ENCODE results near the gene CDK14. TPM values are rescaled to one million over a fixed set of nuclear protein-coding genes. Genes with fewer than 3 reads are reported as not detected.

The CDK14 gene
- total and polyA plus RNA-seq, 2 donors (not counting 1 experiment from before 2014, with no cell fraction given), result 23.6 to 41.1 TPM

- Histone ChIP-seq H3K27me3 (ENCODE audit: control insufficient read depth, insufficient read depth, low read length) (no peaks in the 10 kb centered on the region), H3K4me1 (ENCODE audit: control insufficient read depth, extremely low read depth, insufficient read depth, low read length) (no peaks in the 10 kb centered on the region), H3K36me3 (ENCODE audit: control insufficient read depth, insufficient read depth, low read length) (no peaks in the 10 kb centered on the region), H2AFZ (ENCODE audit: low read length) (no peak overlapping the region), H3K27ac (ENCODE audit: insufficient read depth, low read length) (no peak overlapping the region), H3K4me3 (replicated peaks in 1 of 4; ENCODE audit: control extremely low read depth in 1 of 4, insufficient read depth in 1 of 4, low read depth in 3 of 4, low read length in 4 of 4) (no peak overlapping the region), H3K79me2 (ENCODE audit: control insufficient read depth, insufficient read depth, low read length) (peaks cover 12% of the 10 kb centered on the region), H3K9ac (ENCODE audit: insufficient read depth, low read length) (no peak overlapping the region), H4K20me1 (ENCODE audit: control insufficient read depth, extremely low read depth, insufficient read depth, low read length) (no peaks in the 10 kb centered on the region), H3K9me3 (ENCODE audit: control insufficient read depth, insufficient read depth, low read depth, low read length) (no peaks in the 10 kb centered on the region), H3K4me2 (ENCODE audit: extremely low read depth, insufficient read depth, low read length) (no peak overlapping the region)
- TF ChIP-seq EZH2 (IDR thresholded peaks at IDR 0.05; ENCODE audit: low read length, missing control alignments) (no peak), CTCF (conservative IDR thresholded peaks at IDR 0.05 in 1 of 2, IDR thresholded peaks at IDR 0.05 in 1 of 2; ENCODE audit: low read depth in 1 of 2, low read length in 2 of 2) (no peak)
- DNase-seq (ENCODE audit: low read depth in 2 of 2), result no peak
These were observed 72.9 kb downstream of the CDK14 start for GRCh38 chr7:90668992-90669391.

- no peak overlapping the region for H2AFZ ChIP-seq (ENCODE audit: low read length)
- H3K27ac ChIP-seq (ENCODE audit: insufficient read depth, low read length), result no peak overlapping the region
- H3K4me3 ChIP-seq (replicated peaks in 1 of 4; ENCODE audit: control extremely low read depth in 1 of 4, insufficient read depth in 1 of 4, low read depth in 3 of 4, low read length in 4 of 4), result no peak overlapping the region
- H3K9me3 ChIP-seq (ENCODE audit: control insufficient read depth, insufficient read depth, low read depth, low read length), result no peaks in the 10 kb centered on the region
- no peak overlapping the region for H3K9ac ChIP-seq (ENCODE audit: insufficient read depth, low read length)
- TF ChIP-seq CTCF (conservative IDR thresholded peaks at IDR 0.05 in 1 of 2, IDR thresholded peaks at IDR 0.05 in 1 of 2; ENCODE audit: low read depth in 1 of 2, low read length in 2 of 2) (no peak), EZH2 (IDR thresholded peaks at IDR 0.05; ENCODE audit: low read length, missing control alignments) (no peak)
- H4K20me1 ChIP-seq (ENCODE audit: control insufficient read depth, extremely low read depth, insufficient read depth, low read length), result no peaks in the 10 kb centered on the region
- H3K79me2 ChIP-seq (ENCODE audit: control insufficient read depth, insufficient read depth, low read length), result peaks cover 13% of the 10 kb centered on the region
- no peak overlapping the region for H3K4me2 ChIP-seq (ENCODE audit: extremely low read depth, insufficient read depth, low read length)
- H3K4me1 ChIP-seq (ENCODE audit: control insufficient read depth, extremely low read depth, insufficient read depth, low read length), result no peaks in the 10 kb centered on the region
- no peaks in the 10 kb centered on the region for H3K27me3 ChIP-seq (ENCODE audit: control insufficient read depth, insufficient read depth, low read length)
- no peaks in the 10 kb centered on the region for H3K36me3 ChIP-seq (ENCODE audit: control insufficient read depth, insufficient read depth, low read length)
- no peak for DNase-seq (ENCODE audit: low read depth in 2 of 2)
These were observed 73.4 kb downstream of the CDK14 start for GRCh38 chr7:90669492-90669891.

- Histone ChIP-seq H3K9ac (ENCODE audit: insufficient read depth, low read length) (no peak overlapping the region), H3K36me3 (ENCODE audit: control insufficient read depth, insufficient read depth, low read length) (no peaks in the 10 kb centered on the region), H3K79me2 (ENCODE audit: control insufficient read depth, insufficient read depth, low read length) (peaks cover 17% of the 10 kb centered on the region), H3K4me3 (replicated peaks in 1 of 4; ENCODE audit: control extremely low read depth in 1 of 4, insufficient read depth in 1 of 4, low read depth in 3 of 4, low read length in 4 of 4) (no peak overlapping the region), H3K27ac (ENCODE audit: insufficient read depth, low read length) (no peak overlapping the region), H3K9me3 (ENCODE audit: control insufficient read depth, insufficient read depth, low read depth, low read length) (no peaks in the 10 kb centered on the region), H4K20me1 (ENCODE audit: control insufficient read depth, extremely low read depth, insufficient read depth, low read length) (no peaks in the 10 kb centered on the region), H3K4me2 (ENCODE audit: extremely low read depth, insufficient read depth, low read length) (no peak overlapping the region), H3K4me1 (ENCODE audit: control insufficient read depth, extremely low read depth, insufficient read depth, low read length) (no peaks in the 10 kb centered on the region), H3K27me3 (ENCODE audit: control insufficient read depth, insufficient read depth, low read length) (no peaks in the 10 kb centered on the region), H2AFZ (ENCODE audit: low read length) (no peak overlapping the region)
- DNase-seq (ENCODE audit: low read depth in 2 of 2), result no peak
- no peak for TF ChIP-seq CTCF (conservative IDR thresholded peaks at IDR 0.05 in 1 of 2, IDR thresholded peaks at IDR 0.05 in 1 of 2; ENCODE audit: low read depth in 1 of 2, low read length in 2 of 2)
- no peak for TF ChIP-seq EZH2 (IDR thresholded peaks at IDR 0.05; ENCODE audit: low read length, missing control alignments)
These were observed 75.5 kb downstream of the CDK14 start for GRCh38 chr7:90671571-90671970.

Data from fibroblast of lung (primary cell).